ENCODE measurements around the gene STK32B.

STK32B gene

GRCh38 chr4:5143306-5143861, 92.1 kb downstream of the STK32B start:
- Histone ChIP-seq H3K79me2 (ENCODE audit: control insufficient read depth, insufficient read depth, low read length, poor library complexity) (no peaks in the 10 kb centered on the region), H3K4ac (ENCODE audit: low read depth, low read length) (no peak overlapping the region), H3K4me1 (ENCODE audit: control insufficient read depth in 1 of 2, insufficient read depth in 2 of 2, low read length in 2 of 2) (no peaks in the 10 kb centered on the region), H3K4me3 (ENCODE audit: low read depth, low read length) (no peak overlapping the region), H3K27me3 (ENCODE audit: insufficient read depth, low read length) (no peaks in the 10 kb centered on the region), H3K79me1 (ENCODE audit: low read length) (no peaks in the 10 kb centered on the region), H4K91ac (ENCODE audit: low read depth, low read length) (no peak overlapping the region), H3K23ac (ENCODE audit: low read length) (no peak overlapping the region), H4K8ac (ENCODE audit: low read depth, low read length) (no peak overlapping the region), H3K36me3 (ENCODE audit: control insufficient read depth in 1 of 2, insufficient read depth in 2 of 2, low read length in 2 of 2) (no peaks in the 10 kb centered on the region), H3K9ac (ENCODE audit: low read length) (no peak overlapping the region), H4K12ac (ENCODE audit: low read depth, low read length) (no peak overlapping the region), H3K9me3 (ENCODE audit: insufficient read depth, low read depth, low read length) (no peaks in the 10 kb centered on the region), H3K14ac (ENCODE audit: low read length) (no peak overlapping the region), H2BK12ac (ENCODE audit: low read length) (no peak overlapping the region), H2BK120ac (ENCODE audit: insufficient read depth, low read length, poor library complexity) (no peak overlapping the region), H3K4me2 (ENCODE audit: low read length) (no peak overlapping the region), H2AK5ac (ENCODE audit: low read length) (no peak overlapping the region), H2AFZ (ENCODE audit: insufficient read depth, low read length, poor library complexity) (no peak overlapping the region), H2BK5ac (ENCODE audit: low read depth, low read length, poor library complexity) (no peak overlapping the region), H3K27ac (ENCODE audit: low read depth, low read length) (no peak overlapping the region), H3K18ac (ENCODE audit: low read length) (no peak overlapping the region)
- DNase-seq, result no peak
- no CpG with 5 or more reads among the region's 3 CpGs for WGBS (ENCODE audit: extremely low coverage, insufficient coverage, insufficient read length)

- Histone ChIP-seq H3K79me1 (ENCODE audit: low read length) (no peaks in the 10 kb centered on the region), H2AFZ (ENCODE audit: insufficient read depth, low read length, poor library complexity) (no peak overlapping the region), H3K18ac (ENCODE audit: low read length) (no peak overlapping the region), H3K79me2 (ENCODE audit: control insufficient read depth, insufficient read depth, low read length, poor library complexity) (no peaks in the 10 kb centered on the region), H3K4me2 (ENCODE audit: low read length) (no peak overlapping the region), H3K36me3 (ENCODE audit: control insufficient read depth in 1 of 2, insufficient read depth in 2 of 2, low read length in 2 of 2) (no peaks in the 10 kb centered on the region), H3K4me1 (ENCODE audit: control insufficient read depth in 1 of 2, insufficient read depth in 2 of 2, low read length in 2 of 2) (no peaks in the 10 kb centered on the region), H2AK5ac (ENCODE audit: low read length) (no peak overlapping the region), H3K27me3 (ENCODE audit: insufficient read depth, low read length) (no peaks in the 10 kb centered on the region), H3K23ac (ENCODE audit: low read length) (no peak overlapping the region), H2BK5ac (ENCODE audit: low read depth, low read length, poor library complexity) (no peak overlapping the region), H2BK12ac (ENCODE audit: low read length) (no peak overlapping the region), H3K9me3 (ENCODE audit: insufficient read depth, low read depth, low read length) (no peaks in the 10 kb centered on the region), H3K4me3 (ENCODE audit: low read depth, low read length) (no peak overlapping the region), H3K4ac (ENCODE audit: low read depth, low read length) (no peak overlapping the region), H3K14ac (ENCODE audit: low read length) (no peak overlapping the region), H3K27ac (ENCODE audit: low read depth, low read length) (no peak overlapping the region), H2BK120ac (ENCODE audit: insufficient read depth, low read length, poor library complexity) (no peak overlapping the region), H4K91ac (ENCODE audit: low read depth, low read length) (no peak overlapping the region), H3K9ac (ENCODE audit: low read length) (no peak overlapping the region), H4K8ac (ENCODE audit: low read depth, low read length) (no peak overlapping the region), H4K12ac (ENCODE audit: low read depth, low read length) (no peak overlapping the region)
- peak; percentile 7 to 39 for DNase-seq
- WGBS (ENCODE audit: extremely low coverage, insufficient coverage, insufficient read length), result no CpG with 5 or more reads among the region's 4 CpGs
These were observed 92.7 kb downstream of the STK32B start for GRCh38 chr4:5143940-5144339.

DNA sequence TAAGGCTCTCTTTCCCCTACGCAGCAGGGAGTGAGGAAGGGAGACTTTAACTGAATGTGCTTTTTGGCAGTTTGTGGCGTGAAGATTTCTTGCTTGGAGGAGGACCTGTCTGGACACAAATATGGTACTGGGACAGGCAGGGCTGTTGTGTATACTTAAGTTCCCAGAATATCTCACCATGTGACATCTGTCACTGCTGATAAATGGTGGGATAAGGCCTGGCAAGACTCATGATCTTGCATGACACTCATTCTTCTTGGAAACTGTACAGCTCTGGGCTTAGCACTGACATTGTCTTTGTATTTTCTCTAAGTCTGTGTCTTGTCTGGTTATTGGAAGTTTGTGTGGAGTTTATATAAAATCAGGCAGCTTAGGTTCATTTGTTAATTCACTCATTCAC, 93.1 kb downstream of the STK32B start:
- H3K4me3 ChIP-seq (ENCODE audit: low read depth, low read length), result no peak overlapping the region
- H3K23ac ChIP-seq (ENCODE audit: low read length), result no peak overlapping the region
- DNase-seq, result no peak
- H3K27ac ChIP-seq (ENCODE audit: low read depth, low read length), result no peak overlapping the region
- H3K9me3 ChIP-seq (ENCODE audit: insufficient read depth, low read depth, low read length), result no peaks in the 10 kb centered on the region
- H2BK5ac ChIP-seq (ENCODE audit: low read depth, low read length, poor library complexity), result no peak overlapping the region
- no peak overlapping the region for H4K91ac ChIP-seq (ENCODE audit: low read depth, low read length)
- no peak overlapping the region for H2AK5ac ChIP-seq (ENCODE audit: low read length)
- H4K8ac ChIP-seq (ENCODE audit: low read depth, low read length), result no peak overlapping the region
- no peak overlapping the region for H2BK120ac ChIP-seq (ENCODE audit: insufficient read depth, low read length, poor library complexity)
- H4K12ac ChIP-seq (ENCODE audit: low read depth, low read length), result no peak overlapping the region
- no peaks in the 10 kb centered on the region for H3K79me2 ChIP-seq (ENCODE audit: control insufficient read depth, insufficient read depth, low read length, poor library complexity)
- WGBS (ENCODE audit: extremely low coverage, insufficient coverage, insufficient read length), result no CpG with 5 or more reads among the region's 2 CpGs
- H2AFZ ChIP-seq (ENCODE audit: insufficient read depth, low read length, poor library complexity), result no peak overlapping the region
- H3K4me1 ChIP-seq (ENCODE audit: control insufficient read depth in 1 of 2, insufficient read depth in 2 of 2, low read length in 2 of 2), result no peaks in the 10 kb centered on the region
- no peaks in the 10 kb centered on the region for H3K36me3 ChIP-seq (ENCODE audit: control insufficient read depth in 1 of 2, insufficient read depth in 2 of 2, low read length in 2 of 2)
- no peak overlapping the region for H3K4ac ChIP-seq (ENCODE audit: low read depth, low read length)
- no peaks in the 10 kb centered on the region for H3K27me3 ChIP-seq (ENCODE audit: insufficient read depth, low read length)
- H3K14ac ChIP-seq (ENCODE audit: low read length), result no peak overlapping the region
- no peak overlapping the region for H2BK12ac ChIP-seq (ENCODE audit: low read length)
- no peak overlapping the region for H3K9ac ChIP-seq (ENCODE audit: low read length)
- H3K18ac ChIP-seq (ENCODE audit: low read length), result no peak overlapping the region
- no peaks in the 10 kb centered on the region for H3K79me1 ChIP-seq (ENCODE audit: low read length)
- H3K4me2 ChIP-seq (ENCODE audit: low read length), result no peak overlapping the region

DNA sequence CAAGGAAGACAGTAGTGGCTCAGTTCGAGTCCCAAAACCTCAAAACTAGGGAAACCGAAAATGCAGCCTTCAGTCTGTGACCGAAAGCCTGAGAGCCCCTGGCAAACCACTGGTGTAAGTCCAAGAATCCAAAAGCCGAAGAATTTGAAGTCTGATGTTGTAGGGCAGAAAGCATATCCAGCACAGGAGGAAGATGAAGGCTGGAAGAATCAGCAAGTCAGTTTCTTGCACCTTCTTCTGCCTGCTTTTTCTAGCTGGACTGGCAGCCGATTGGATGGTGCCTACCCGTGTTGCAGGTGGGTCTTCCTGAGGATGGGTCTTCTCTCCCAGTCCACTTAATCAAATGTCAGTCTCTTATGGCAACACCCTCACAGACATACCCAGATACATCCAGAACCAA, 95.0 kb downstream of the STK32B start:
- no peaks in the 10 kb centered on the region for H3K36me3 ChIP-seq (ENCODE audit: control insufficient read depth in 1 of 2, insufficient read depth in 2 of 2, low read length in 2 of 2)

More for the DNA sequence above, 95.0 kb downstream of the STK32B start:
- Histone ChIP-seq H3K9ac (ENCODE audit: low read length) (no peak overlapping the region), H4K12ac (ENCODE audit: low read depth, low read length) (no peak overlapping the region), H3K4me3 (ENCODE audit: low read depth, low read length) (no peak overlapping the region), H3K4ac (ENCODE audit: low read depth, low read length) (no peak overlapping the region), H3K27me3 (ENCODE audit: insufficient read depth, low read length) (no peaks in the 10 kb centered on the region), H3K79me1 (ENCODE audit: low read length) (no peaks in the 10 kb centered on the region), H2BK12ac (ENCODE audit: low read length) (no peak overlapping the region), H2AK5ac (ENCODE audit: low read length) (no peak overlapping the region), H4K8ac (ENCODE audit: low read depth, low read length) (no peak overlapping the region), H3K14ac (ENCODE audit: low read length) (no peak overlapping the region), H3K79me2 (ENCODE audit: control insufficient read depth, insufficient read depth, low read length, poor library complexity) (no peaks in the 10 kb centered on the region), H4K91ac (ENCODE audit: low read depth, low read length) (no peak overlapping the region), H2AFZ (ENCODE audit: insufficient read depth, low read length, poor library complexity) (no peak overlapping the region), H3K23ac (ENCODE audit: low read length) (no peak overlapping the region), H3K9me3 (ENCODE audit: insufficient read depth, low read depth, low read length) (no peaks in the 10 kb centered on the region), H2BK120ac (ENCODE audit: insufficient read depth, low read length, poor library complexity) (no peak overlapping the region), H3K4me1 (ENCODE audit: control insufficient read depth in 1 of 2, insufficient read depth in 2 of 2, low read length in 2 of 2) (no peaks in the 10 kb centered on the region), H3K4me2 (ENCODE audit: low read length) (no peak overlapping the region), H2BK5ac (ENCODE audit: low read depth, low read length, poor library complexity) (no peak overlapping the region), H3K18ac (ENCODE audit: low read length) (no peak overlapping the region), H3K27ac (ENCODE audit: low read depth, low read length) (no peak overlapping the region)
- no peak for DNase-seq
- no CpG with 5 or more reads among the region's 6 CpGs for WGBS (ENCODE audit: extremely low coverage, insufficient coverage, insufficient read length)
